K562 (cell line): ENCODE results near the gene KRT4. TPM values are rescaled to one million over a fixed set of nuclear protein-coding genes. Genes with fewer than 3 reads are reported as not detected.

Experiments
- ATAC-seq: fragments of 200-7000 bp; cut with Tn5 transposase; 3 replicates; pipeline ENCODE4 v1.9.1; 2020; ENCODE audit warnings: moderate library complexity
- BruUV-seq: library from RNA; stranded (reverse); fragments of 400-500 nt; replicated peaks from 2 replicates; lab custom pipeline; 2021; lab: Mats Ljungman, UMichigan
- CTCF ChIA-PET: fragments of 300-600 bp; formaldehyde crosslinking; extraction: SDS; loops from one replicate; lab custom pipeline; 2021; ENCODE audit warnings: low intra/inter-chr PET ratio; lab: Yijun Ruan, JAX
- POLR2A ChIA-PET: fragments of 300-600, 350-650 bp; sonication (Branson Sonifier 250); formaldehyde crosslinking; extraction: SDS; loops from one replicate; lab custom pipeline; 2021; ENCODE audit warnings: antibody characterized with exemption, inconsistent platforms; lab: Yijun Ruan, JAX
- DNase-seq, 4 experiments: peaks; one replicate each; pipeline versions ENCODE4 v3.0.0 to v3.0.0-alpha.2; 2011 to 2018; ENCODE audit warnings: low spot score in 3 of 4, mixed read lengths in 3 of 4; ENCODE audit errors: extremely low read depth in 1 of 4
- FAIRE-seq: peaks from 2 replicates; lab custom pipeline; 2011; peaks lifted over from hg19 to GRCh38; lab: Jason Lieb, UNC
- H2AFZ ChIP-seq: 2 replicates; pipeline ENCODE4 v1.6.0; 2011; ENCODE audit warnings: low read depth, low read length, control low read depth, inconsistent platforms
- H3K27ac ChIP-seq: fragments of 200-600 bp; 3 replicates; pipeline ENCODE4 v1.8.0; 2011; ENCODE audit warnings: low read depth, mild to moderate bottlenecking, control low read depth, inconsistent platforms, low read length, moderate library complexity, mixed read lengths; ENCODE audit errors: extremely low read depth
- H3K27me3 ChIP-seq, 2 experiments: fragments of 300-600 bp in 1 of 2; 2 replicates in 1 of 2; 3 replicates in 1 of 2; pipeline versions ENCODE4 v1.6.0 to v1.8.0; 2011; ENCODE audit warnings: inconsistent platforms in 2 of 2, low read length in 2 of 2, mild to moderate bottlenecking in 1 of 2, mixed read lengths in 1 of 2, moderate library complexity in 1 of 2; ENCODE audit not compliant: control insufficient read depth in 2 of 2, insufficient read depth in 2 of 2
- H3K36me3 ChIP-seq: fragments of 300-600 bp; 3 replicates; pipeline ENCODE4 v1.8.0; 2011; ENCODE audit warnings: mild to moderate bottlenecking, low read length, inconsistent platforms; ENCODE audit not compliant: control insufficient read depth, insufficient read depth
- H3K4me1 ChIP-seq, 2 experiments: fragments of 200-600 bp in 1 of 2; replicated peaks in 1 of 2; 2 replicates in 1 of 2; 3 replicates in 1 of 2; pipeline versions ENCODE4 v1.5.1 to v1.8.0; 2011; ENCODE audit warnings: inconsistent platforms in 2 of 2, low read length in 2 of 2, mild to moderate bottlenecking in 1 of 2, mixed read lengths in 1 of 2, moderate library complexity in 1 of 2; ENCODE audit not compliant: control insufficient read depth in 2 of 2, insufficient read depth in 2 of 2
- H3K4me2 ChIP-seq: 2 replicates; pipeline ENCODE4 v1.6.1; 2011; ENCODE audit warnings: low read length, control low read depth, inconsistent platforms, mixed read lengths; ENCODE audit not compliant: insufficient read depth
- H3K4me3 ChIP-seq: fragments of 200-600 bp; sonication (generic), shearing (Covaris generic); 2 replicates; pipeline ENCODE4 v1.5.1; 2016; ENCODE audit warnings: control low read depth, inconsistent platforms
- H3K79me2 ChIP-seq: fragments of 200-600 bp; 3 replicates; pipeline ENCODE4 v1.8.0; 2011; ENCODE audit warnings: low read length, inconsistent platforms; ENCODE audit not compliant: control insufficient read depth, insufficient read depth
- H3K9ac ChIP-seq, 2 experiments: 2 replicates each; pipeline versions ENCODE4 v1.6.0 to v1.6.1; 2011; ENCODE audit warnings: low read depth in 2 of 2, low read length in 2 of 2, control low read depth in 1 of 2, inconsistent platforms in 1 of 2, mild to moderate bottlenecking in 1 of 2, mixed read lengths in 1 of 2; ENCODE audit not compliant: insufficient read depth in 1 of 2
- H3K9me1 ChIP-seq: one replicate; pipeline ENCODE4 v1.6.0; 2011; ENCODE audit warnings: inconsistent platforms, mild to moderate bottlenecking, low read length, moderate library complexity; ENCODE audit not compliant: control insufficient read depth, insufficient read depth
- H3K9me3 ChIP-seq: replicated peaks from 2 replicates; pipeline ENCODE4 v1.5.1; 2011; ENCODE audit warnings: low read depth, low read length, inconsistent platforms; ENCODE audit not compliant: control insufficient read depth, insufficient read depth
- H4K20me1 ChIP-seq: replicated peaks from 2 replicates; pipeline ENCODE4 v1.6.1; 2011; ENCODE audit warnings: low read length, inconsistent platforms, mixed read lengths; ENCODE audit not compliant: control insufficient read depth, insufficient read depth
- ATF7 ChIP-seq: fragments of 450-650 bp; IDR thresholded peaks from 2 replicates; pipeline ENCODE4 v1.7.1; 2014; ENCODE audit warnings: mild to moderate bottlenecking, moderate library complexity
- CTBP1 ChIP-seq: fragments of 450-650 bp; IDR thresholded peaks from 2 replicates; pipeline ENCODE4 v1.6.1; 2016; ENCODE audit warnings: borderline replicate concordance
- CXXC5 ChIP-seq: fragments of 250-450 bp; sonication (Bioruptor Pico); IDR thresholded peaks from 2 replicates; pipeline ENCODE4 v1.8.0; 2022; ENCODE audit warnings: inconsistent platforms, mild to moderate bottlenecking, moderate library complexity
- DACH1 ChIP-seq: fragments of 450-650 bp; IDR thresholded peaks from 2 replicates; pipeline ENCODE4 v1.6.1; 2018; ENCODE audit not compliant: partially characterized antibody
- POLR2G ChIP-seq: fragments of 200-400 bp; formaldehyde crosslinking; IDR thresholded peaks from 2 replicates; pipeline ENCODE4 v1.6.1; 2017; ENCODE audit warnings: low read depth, mild to moderate bottlenecking, antibody characterized with exemption, low read length, moderate library complexity
- TBP ChIP-seq: optimal IDR thresholded peaks from 2 replicates; pipeline ENCODE3; 2011; ENCODE audit warnings: low read depth, low read length, improper control_type of control experiment
- ZBTB11 ChIP-seq, 3 experiments: fragments of 200-800 bp in 1 of 3; fragments of 250-450 bp in 1 of 3; fragments of 450-650 bp in 1 of 3; sonication (Bioruptor Pico) in 1 of 3; sonication (Bioruptor generic) in 1 of 3; formaldehyde crosslinking in 1 of 3; IDR thresholded peaks; 2 replicates each; pipeline versions ENCODE4 v1.6.1 to v1.8.0; 2016 to 2022; ENCODE audit warnings: mild to moderate bottlenecking in 2 of 3, missing genetic modification characterization in 2 of 3, missing compliant biosample characterization in 1 of 3, moderate library complexity in 1 of 3
- ZBTB40 ChIP-seq, 2 experiments: fragments of 450-650 bp in 1 of 2; sonication (generic) in 1 of 2; formaldehyde crosslinking in 1 of 2; IDR thresholded peaks; 2 replicates each; pipeline versions ENCODE4 v1.7.1 to v1.9.0; 2016 to 2022; ENCODE audit warnings: inconsistent platforms in 1 of 2, mild to moderate bottlenecking in 1 of 2, missing genetic modification reagents in 1 of 2
- in situ Hi-C: fragments of 300-500 bp; cut with MboI; formaldehyde crosslinking; loops from 4 replicates; pipeline ENCODE4 v1.15.0; 2018; ENCODE audit warnings: inconsistent platforms, mixed read lengths
- intact Hi-C: fragments of 100-400 bp; cut with micrococcal nuclease; formaldehyde crosslinking; loops from 2 replicates; pipeline ENCODE4 v1.14.2; 2022
- polyA plus RNA-seq, 8 experiments: library from polyadenylated mRNA; depleted of rRNA in 4 of 8; stranded (reverse) in 5 of 8; unstranded in 3 of 8; fragments of >200 nt; fragmentation: Nextera tagmentation in 2 of 8; fragmentation: Illumina TruSeq in 1 of 8; extraction: Ambion mirVana in 2 of 8; extraction: Trizol in 1 of 8; gene quantifications; 2 replicates each; pipeline versions ENCODE4 v1.2.1 to v1.2.3, GENCODE V29; 2011 to 2014; ENCODE audit warnings: inconsistent platforms in 1 of 8, missing spikeins in 1 of 8
- total RNA-seq, 7 experiments: library from RNA; depleted of rRNA in 6 of 7; stranded (reverse); fragments of >200 nt in 6 of 7; fragmentation: Illumina TruSeq in 2 of 7; extraction: Trizol in 2 of 7; gene quantifications; 2 replicates each; pipeline versions ENCODE4 v1.2.1 to v1.2.3, GENCODE V29; 2011 to 2021; ENCODE audit warnings: low replicate concordance in 1 of 7

Gene KRT4
- total and polyA plus RNA-seq, 9 of the 15 experiments (the other 6 are each of a cell fraction or from before 2014, with no cell fraction given): not detected

- no peak overlapping the region for H3K4me3 ChIP-seq
- FAIRE-seq (no peak), ATAC-seq (no peak), DNase-seq (no peak)
- no peaks in the 10 kb centered on the region for H3K9me3 ChIP-seq
- in situ Hi-C loops: no loop called here
- POLR2A ChIA-PET: interaction anchor here (0.6 to 1.9 kb wide), 6 partner anchors 9 to 400 kb away, joined by 3 to 11 read pairs (median 4); no protein-coding TSS in a partner anchor
- H3K36me3 ChIP-seq: no peaks in the 10 kb centered on the region
- H3K4me2 ChIP-seq: peak overlapping the region; percentile 17; the same call in 1 of the 2 replicates
- H2AFZ ChIP-seq: no peak overlapping the region
- H4K20me1 ChIP-seq: no peaks in the 10 kb centered on the region
- H3K9me1 ChIP-seq: no peaks in the 10 kb centered on the region
- H3K27me3 ChIP-seq: no peaks in the 10 kb centered on the region
- BruUV-seq: no TSS peak
- intact Hi-C loops: no loop called here
- H3K79me2 ChIP-seq: no peaks in the 10 kb centered on the region
- CTCF ChIA-PET: no interaction called here
- H3K4me1 ChIP-seq: peaks cover 28 to 37% of the 10 kb centered on the region in 2 experiments; a peak in 4 of 5 replicates
- H3K27ac ChIP-seq: peak overlapping the region; percentile 19; the same call in 2 of the 3 replicates
- TF ChIP-seq ZBTB40 (IDR thresholded peaks at IDR 0.05): peak; percentile 43; the same call in 1 of the 2 replicates
- no peak for TF ChIP-seq ZBTB40 (CRISPR knock-in tag; IDR thresholded peaks at IDR 0.05)
- TF ChIP-seq CXXC5: 0 out of 2 replicates have a peak, but pooled peaks have one; percentile 3
- TF ChIP-seq TBP: peak; percentile 0
- peak; percentile 93 for TF ChIP-seq DACH1
- 0 out of 6 replicates have a peak, but pooled peaks of 1 of the 3 experiments have one; percentile 35 for TF ChIP-seq ZBTB11 (CRISPR knock-in tag; IDR thresholded peaks at IDR 0.05)
- TF ChIP-seq POLR2G: no peak
- 0 out of 2 replicates have a peak, but pooled peaks have one; percentile 3 for TF ChIP-seq ATF7
- TF ChIP-seq CTBP1: no peak; the same call in 1 of the 2 replicates
- no peak overlapping the region; a peak in 1 of 4 replicates for H3K9ac ChIP-seq
Measured at GRCh38 chr12:52797529-52797894, 16.4 kb downstream of the KRT4 start.
